Adrenal gland (tissue), 5 donors: ENCODE measurements around the gene GTF2H1.

ENCODE experiments used
- CTCF ChIP-seq, 6 experiments: fragments of 450-650 bp in 4 of 6; fragments of 200-600 bp in 2 of 6; sonication (generic) in 1 of 6; IDR thresholded peaks; 1 replicate in 5 of 6; 2 replicates in 1 of 6; pipeline versions ENCODE4 v1.5.1 to v1.8.0; 2016 to 2021; ENCODE audit warnings: antibody characterized with exemption in 6 of 6, mild to moderate bottlenecking in 2 of 6, moderate library complexity in 1 of 6
- POLR2A ChIP-seq, 2 donors: fragments of 450-650 bp; IDR thresholded peaks; one replicate each; pipeline ENCODE4 v1.6.1; 2017; ENCODE audit warnings: antibody characterized with exemption in 2 of 2, mild to moderate bottlenecking in 2 of 2, moderate library complexity in 1 of 2
- donor health status: DM: no; HTN: no; CAD: no.

DNA sequence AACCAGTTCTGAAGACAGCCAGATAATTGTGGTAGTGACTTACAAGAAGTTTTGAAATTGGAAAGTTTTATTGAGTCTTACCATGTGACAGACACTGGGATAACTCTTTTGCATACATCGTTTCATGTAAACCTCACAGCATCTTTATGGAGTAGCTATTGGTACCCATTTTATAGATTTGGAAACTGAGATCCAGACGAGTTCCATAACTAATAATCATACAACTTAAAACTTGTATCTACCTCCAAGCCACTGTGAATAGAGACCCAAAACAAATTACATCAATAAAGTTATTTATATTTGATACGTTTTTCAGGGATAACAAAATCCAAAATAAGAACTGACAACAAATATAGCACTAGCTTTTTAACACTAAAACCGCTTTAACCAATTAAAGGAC, 36.3 kb downstream of the GTF2H1 start:
- TF ChIP-seq CTCF (IDR thresholded peaks at IDR 0.05): no peak
- TF ChIP-seq POLR2A (IDR thresholded peaks at IDR 0.05): no peak
